ENCODE measurements around the gene AUH.

AUH gene

DNA sequence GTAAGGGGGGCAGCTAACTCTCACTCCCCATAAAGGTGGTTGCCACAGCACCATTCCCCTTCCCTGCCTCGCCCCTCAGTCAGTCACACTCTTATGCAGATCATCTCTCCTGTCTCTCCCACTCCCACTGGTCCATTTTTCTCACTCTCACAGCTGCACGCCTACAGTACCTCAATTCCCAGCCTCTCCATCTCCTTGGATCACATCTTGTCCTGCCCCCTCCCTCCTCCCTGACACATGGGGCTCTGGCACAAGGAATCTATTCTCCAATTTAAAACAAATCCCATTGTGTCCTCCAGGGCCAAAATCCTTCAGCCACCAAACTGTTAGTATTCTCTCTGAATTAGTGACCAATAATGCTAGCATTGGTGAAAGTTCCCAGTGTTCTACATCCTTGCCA, 114.4 kb downstream of the AUH start:
- DNase-seq (ENCODE audit: low read depth, low spot score), result no peak

DNA sequence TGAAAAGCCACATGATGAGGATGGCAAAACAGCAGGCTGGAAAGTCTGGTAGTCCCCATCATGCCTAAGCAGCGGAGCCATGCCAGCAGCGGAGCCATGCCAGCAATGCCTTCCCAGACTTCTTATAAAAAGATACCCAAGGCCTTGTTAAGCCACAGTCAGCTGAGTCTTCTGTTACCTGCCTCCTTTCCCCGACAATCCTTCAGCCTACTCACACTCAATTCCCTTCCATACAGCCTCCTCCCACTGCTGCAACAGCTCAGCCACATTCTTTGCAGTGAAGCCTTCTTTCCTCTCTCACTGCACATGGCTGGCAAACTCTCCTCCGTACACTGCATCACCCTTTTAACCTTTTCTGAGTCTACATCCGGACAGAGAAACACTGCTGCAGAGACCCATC, 114.9 kb downstream of the AUH start:
- DNase-seq (ENCODE audit: low read depth, low spot score), result no peak

DNA sequence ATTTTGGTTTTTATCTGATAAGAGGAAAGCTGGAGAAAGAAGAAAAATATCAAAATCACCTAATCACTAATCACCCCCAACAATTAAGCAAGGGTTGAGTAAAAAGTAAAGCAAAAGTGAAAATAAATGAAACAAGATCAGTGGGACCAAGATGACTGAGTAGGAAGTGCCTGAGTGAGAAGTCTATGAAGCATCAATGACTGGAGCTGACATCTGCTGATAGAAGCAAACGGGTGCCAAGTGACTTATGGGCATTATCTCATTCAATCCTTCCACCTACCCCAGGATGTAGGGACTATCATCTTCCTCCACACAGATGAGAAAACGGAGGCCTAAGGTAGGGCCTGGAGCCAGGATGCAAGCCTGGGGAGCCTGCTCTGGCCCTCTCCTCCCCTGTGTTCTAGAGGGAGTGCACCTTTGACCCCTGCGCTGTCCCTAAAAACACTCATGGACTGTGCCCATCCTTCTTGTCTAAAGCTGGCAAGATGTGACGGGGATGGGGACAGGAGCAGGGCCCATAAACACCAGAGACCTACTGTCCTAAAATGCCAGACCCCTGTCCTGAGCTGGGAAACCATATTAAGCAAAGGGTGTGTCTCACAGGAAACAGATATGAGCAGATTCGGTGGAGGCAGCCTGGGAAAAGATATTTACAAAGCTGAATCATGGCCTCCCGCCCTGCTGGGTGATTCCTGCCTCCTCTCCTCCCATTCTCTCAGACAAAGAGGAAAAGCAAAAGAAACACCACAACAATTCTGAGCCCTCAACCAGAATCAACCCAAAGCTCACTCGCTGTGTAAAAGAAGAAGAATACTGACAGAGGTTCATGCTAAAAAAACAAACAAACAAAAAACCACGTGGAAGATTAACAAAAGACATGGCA, 116.0 kb downstream of the AUH start:
- DNase-seq (ENCODE audit: low read depth, low spot score), result no peak

DNA sequence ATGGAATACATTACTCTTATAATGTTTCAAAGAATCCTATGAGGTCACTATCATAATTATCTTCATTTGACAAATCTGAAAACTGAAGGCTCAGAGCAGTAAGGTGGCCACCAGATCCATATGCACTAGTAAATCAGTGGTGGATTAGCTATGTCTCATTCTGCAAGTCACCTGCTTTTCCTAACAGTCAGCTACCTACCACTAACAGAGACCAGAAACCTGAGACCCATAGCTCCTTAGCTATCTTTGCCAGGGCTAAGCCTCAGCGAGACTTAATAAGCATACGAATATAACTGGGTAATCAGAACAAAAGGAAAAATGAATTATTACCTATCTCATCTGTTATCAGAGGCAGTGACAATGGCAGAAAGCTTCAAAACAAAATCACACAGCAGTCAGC, 118.7 kb downstream of the AUH start:
- no peak for DNase-seq (ENCODE audit: low read depth, low spot score)

DNA sequence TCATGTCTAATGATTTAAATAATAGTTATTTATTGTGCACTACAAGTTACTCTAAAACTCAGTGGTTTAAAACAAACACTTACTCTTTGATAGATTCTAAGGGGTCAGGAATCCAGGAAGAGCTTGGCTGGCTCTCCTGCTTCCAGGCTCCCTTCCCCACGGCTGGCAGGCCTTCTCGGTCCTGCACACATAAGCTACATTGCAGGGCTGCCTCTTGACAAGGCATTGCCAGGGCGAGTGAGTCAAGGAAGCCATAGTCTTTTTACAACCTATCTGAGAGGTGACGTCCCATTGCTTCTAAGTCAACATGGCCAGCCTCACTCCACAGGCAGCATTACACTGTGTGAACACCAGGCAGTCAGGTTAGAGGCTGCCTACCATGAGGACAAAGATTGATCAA, 119.8 kb downstream of the AUH start:
- no peak for DNase-seq (ENCODE audit: low read depth, low spot score)

DNA sequence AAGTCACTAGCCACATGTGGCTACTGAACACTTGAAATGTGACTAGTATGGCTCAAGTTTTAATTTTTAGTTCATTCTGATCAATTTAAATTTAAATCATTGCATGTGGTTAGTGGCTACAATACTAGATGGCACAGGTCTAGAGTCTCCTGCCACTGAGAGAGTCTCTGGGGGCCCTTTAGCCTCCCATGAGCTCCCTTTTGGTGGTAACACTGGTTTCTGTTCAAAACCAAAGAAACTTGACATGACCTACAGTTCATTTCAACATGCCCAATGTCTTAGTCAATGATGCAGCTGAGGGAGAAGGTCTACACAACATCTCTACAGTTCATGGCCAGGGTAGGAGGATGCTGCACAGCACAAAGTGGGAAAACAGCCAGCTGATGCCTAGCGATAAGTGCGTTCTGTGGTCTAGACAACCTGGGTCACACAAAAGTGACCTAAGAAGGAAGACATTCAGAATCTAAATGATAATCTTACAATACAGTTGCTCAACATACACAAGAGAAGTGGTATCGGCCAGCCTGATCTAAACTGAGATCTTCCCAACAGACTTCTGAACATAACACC, 121.0 kb downstream of the AUH start:
- no peak for DNase-seq (ENCODE audit: low read depth, low spot score)

DNA sequence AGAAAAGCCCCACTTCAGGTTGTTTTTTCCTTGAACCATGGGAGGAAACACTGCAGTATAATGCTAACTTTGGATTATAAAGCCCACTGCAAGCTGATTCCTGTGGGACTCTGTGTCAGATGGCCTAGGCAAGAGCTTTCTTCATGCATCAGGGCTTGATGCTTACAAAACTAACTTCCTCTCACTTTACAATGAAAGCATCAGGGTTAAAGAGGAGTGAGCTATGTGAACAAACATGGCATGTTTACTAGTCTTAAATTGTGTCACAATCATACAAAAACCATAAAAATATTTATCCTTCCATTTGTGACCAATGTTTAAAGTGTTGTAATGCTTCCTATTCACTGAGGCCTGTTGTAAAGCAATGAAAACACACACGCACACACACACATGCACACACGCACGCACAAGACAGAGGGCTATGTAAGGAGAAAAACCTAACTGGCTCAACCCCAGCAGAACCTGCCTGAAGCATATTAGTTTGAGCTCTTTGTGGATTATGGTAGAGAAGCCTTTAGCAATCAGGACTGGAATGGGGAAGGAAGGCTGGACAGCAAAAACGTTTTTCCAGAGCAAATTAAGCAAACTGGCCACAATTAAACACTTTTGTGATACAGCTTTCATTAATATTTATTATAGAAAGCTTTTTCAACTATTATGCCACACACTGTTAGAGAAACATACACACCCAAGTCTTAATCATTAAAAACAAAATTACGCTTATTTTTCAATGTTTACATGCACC, 122.2 kb downstream of the AUH start:
- no peak for DNase-seq (ENCODE audit: low read depth, low spot score)

DNA sequence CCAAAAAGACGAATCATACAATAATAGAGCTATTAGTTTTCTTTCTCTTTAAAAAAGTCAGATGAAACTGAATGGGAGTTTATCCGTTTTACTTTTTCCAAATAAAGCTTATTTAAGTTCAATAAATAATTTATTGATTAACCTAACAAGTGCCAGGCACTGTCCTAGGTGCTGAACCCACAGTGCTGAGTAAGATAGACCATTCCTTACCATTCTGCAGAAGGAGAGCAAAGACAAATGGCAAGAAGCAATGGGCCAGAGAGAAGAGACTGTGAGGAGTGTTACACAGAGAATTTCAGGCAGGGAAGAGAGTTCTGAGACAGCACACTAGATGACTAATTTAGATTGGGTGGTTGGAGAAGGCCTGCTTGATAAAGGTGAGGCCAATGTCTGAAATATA, 127.2 kb downstream of the AUH start:
- DNase-seq (ENCODE audit: low read depth, low spot score), result no peak

DNA sequence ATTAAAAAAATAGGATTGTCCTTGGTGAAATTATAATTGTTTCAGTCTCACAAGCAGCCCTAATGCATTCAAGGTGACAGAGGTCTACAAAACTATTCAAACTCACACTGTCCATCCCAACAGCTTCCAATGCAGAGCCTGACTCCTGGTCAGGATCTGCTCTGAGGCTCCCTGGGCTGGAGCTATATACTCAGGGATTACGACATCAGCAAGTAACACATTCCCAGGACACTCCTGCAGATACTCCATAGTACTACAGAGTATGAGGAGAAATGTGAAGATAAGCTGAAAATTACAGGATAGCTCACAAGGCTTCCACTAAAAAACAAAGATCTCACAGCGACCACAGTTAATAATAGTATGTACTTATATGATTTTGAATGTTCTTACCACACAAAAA, 130.1 kb downstream of the AUH start:
- no peak for DNase-seq (ENCODE audit: low read depth, low spot score)

DNA sequence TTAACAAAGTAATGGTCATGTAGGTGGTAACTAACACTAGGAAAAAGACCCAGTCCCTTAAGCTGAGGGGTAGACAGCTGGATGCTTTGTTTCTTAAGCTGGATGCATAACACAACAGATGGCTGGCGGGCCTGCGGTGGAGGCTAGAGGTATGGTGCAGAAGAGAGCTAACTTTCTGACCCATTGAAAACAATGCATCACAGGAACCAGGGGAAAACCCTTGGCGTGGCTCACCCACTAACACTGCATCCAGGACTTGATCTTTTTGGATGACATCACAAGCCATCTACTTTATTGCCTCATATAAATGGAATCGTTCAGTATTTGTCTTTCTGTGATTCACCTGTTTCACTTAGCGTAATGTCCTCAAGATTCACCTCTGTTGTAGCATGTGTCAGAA, 138.7 kb downstream of the AUH start:
- no peak for DNase-seq (ENCODE audit: low read depth, low spot score)

DNA sequence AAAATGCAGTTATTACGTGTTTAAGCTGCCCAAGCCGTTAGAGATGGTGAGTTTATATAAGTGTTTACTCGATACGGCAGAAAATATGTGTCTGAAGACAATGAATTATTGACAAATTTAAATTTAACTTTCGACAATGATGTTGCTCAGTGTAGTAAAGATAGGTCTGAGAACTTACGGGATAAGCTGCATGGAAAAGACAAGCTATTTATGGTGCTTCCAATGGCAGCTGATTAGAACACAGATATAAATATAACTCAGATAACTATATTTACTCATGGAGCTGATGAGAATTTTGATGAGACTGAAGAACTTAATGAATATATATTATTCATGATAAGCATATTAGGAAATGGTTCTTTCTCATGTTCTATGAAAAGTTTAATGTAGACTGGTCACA, 139.3 kb downstream of the AUH start:
- DNase-seq (ENCODE audit: low read depth, low spot score), result no peak

DNA sequence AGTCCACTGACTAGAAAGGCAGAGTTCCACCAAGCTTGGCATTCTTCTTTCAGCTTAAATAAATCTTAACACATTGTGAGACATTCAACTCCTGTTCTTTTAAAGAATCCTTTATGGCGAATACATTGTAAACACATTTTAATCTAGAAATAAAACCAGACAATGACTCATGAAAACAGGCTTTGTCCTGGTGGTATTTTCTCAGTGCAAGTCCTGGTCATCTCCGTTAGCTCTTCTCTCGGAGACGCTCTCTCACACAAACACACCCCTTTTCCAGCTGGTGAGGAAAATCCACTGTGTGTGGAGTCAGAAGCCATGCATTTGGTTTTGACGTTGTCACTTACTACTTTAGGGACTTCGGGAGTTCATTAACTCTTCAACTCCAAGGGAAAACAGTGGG, 140.4 kb downstream of the AUH start:
- DNase-seq (ENCODE audit: low read depth, low spot score), result no peak

DNA sequence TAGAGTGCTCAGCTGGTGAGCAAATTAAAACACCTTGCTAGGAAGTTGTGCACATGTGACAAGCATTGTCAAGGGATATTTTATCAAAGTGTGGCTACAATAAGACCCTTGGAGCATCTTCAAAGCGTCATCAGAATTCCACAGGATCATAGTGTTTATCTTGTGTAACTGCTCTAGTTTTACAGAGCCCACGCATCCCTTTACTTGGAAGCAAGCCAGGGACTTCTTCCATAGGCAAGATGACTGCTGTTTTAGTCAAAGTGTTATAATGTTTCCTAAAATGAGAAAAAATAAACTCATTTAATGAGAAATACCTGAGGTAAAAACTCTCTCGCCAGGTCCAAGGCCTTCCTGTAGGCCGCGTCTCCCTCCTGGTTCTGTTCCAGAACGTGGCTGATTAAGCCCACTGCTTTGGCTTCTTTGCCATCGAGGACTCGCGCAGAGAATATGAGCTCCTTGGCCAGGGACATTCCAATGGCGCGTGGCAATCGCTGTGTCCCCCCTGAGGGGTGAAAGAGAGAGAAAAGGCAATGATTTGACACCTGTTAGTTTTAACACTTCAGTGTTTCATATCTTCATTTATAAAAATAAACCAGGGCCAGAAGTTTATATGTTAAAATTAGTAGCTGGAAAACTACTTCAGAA, 141.1 kb downstream of the AUH start:
- no peak for DNase-seq (ENCODE audit: low read depth, low spot score)

DNA sequence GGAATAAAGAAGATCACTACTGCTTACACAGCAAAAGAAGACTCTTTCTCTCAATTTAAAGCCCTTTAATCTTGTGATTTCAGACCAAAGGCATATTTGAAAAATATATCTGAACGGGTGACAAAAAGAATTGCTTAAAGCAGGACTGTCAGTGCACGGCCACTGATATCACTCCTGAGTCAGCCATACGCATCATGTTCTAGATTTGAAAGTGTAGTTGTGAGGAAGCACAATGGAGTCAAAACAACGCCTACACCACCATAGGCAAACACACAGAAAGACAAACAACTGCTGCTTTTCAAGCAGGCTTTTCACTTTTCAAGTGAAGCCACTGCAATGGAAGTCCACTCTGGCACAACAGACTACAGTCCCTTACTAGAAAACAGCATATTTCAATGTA, 141.7 kb downstream of the AUH start:
- DNase-seq (ENCODE audit: low read depth, low spot score), result no peak

DNA sequence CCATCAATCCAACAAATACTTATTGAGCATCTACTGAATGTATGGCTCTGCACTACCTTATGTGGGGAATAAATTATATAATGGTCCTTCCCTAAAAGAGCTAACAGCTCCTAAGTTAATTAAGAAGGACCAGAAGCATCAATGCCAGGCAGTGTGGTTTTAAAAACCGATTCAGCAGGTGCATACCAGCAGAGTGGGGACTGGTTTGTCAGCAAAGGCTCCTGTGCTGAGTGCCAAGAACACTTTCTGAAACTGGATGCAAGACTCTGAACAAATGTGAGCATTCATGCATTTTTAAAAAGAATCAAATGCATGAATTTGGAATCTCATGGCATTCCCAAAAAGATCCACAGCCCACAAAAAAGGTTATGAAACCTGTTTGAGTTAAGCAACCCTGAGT, 142.2 kb downstream of the AUH start:
- DNase-seq (ENCODE audit: low read depth, low spot score), result no peak

DNA sequence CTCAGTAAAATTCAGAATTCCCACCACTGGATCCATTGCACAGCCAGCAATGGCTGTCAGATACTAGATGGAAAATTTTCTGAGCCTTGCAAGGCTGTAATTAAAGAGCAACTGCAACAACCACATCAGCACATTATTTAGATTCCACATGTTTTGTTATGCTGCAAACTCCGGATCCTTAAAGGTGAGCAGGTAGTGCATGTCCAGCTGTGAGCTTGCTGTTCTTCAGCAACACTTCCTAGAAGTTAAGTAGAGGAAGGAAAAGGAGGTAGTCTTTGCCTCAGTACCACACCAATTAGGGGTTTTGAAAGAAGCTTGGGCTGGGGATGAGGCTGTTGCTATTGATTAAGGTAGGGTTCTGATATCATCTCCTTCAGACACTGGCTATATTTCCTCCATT, 144.3 kb downstream of the AUH start:
- DNase-seq (ENCODE audit: low read depth, low spot score), result no peak

DNA sequence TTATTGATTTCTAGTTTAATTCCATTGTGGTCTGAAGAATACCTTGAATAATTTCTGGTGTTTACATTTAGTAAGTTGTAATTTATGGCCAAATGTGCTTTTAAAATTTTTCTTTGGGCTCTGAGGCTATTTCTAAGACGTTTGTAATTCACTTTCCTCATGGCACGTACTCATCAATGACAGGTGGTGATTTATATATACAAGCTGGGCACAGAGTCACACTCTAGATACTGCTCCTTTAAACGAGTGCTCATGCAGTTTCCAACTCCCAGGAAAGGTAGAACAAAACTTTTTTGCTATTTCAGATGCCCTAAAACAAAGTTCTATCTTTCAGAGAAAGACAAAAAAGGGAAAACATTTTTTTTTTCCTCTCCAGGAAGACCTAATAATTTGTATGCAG, 146.9 kb downstream of the AUH start:
- no peak for DNase-seq (ENCODE audit: low read depth, low spot score)

DNA sequence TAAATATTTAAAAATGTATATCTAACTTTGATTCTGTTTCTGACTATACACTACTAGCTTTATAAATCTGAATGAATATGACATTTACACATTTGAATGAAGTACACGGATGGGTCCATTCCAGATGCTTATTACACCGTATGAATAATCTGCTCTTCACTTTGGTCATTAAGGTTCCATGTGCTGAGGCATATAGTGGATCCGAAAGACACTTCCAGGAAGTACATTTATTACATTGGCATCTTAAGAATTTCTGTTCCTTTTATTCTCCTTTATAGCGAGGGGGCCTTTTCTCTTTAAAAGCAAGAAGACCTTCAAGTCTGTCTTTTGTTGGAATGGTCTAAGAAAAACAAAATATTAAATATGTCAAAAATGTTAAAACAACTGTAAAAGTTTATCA, 147.6 kb downstream of the AUH start:
- no peak for DNase-seq (ENCODE audit: low read depth, low spot score)

DNA sequence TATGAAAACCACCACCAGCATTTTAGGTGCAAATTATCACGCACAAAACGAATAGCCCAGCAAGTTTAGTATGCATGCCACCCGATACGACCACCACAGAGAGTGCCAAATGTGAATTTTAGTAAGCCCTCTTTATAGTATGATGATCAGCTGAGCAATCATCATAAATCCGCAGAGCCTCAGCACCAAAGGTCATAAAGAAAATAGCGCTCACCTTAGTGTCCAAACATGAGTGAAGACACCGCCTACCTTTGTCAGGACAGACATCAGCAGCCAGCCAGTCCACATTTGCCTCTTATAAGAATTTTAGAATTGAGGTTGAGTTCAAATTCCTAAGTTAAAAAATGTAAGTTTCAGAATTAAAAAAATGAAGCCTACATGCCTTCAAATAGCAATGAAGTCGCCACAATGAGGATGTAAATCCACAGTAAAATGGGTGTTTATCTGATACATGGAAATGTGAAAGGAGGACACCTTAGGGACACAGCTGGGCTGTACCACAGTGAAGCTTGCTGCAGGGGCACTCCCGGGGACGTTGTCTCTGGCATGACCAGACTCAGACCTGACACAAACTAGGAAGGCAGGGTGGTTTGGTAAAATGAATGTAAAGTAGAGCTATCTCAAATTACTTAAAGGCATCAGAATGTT, 149.0 kb downstream of the AUH start:
- DNase-seq (ENCODE audit: low read depth, low spot score), result no peak

DNA sequence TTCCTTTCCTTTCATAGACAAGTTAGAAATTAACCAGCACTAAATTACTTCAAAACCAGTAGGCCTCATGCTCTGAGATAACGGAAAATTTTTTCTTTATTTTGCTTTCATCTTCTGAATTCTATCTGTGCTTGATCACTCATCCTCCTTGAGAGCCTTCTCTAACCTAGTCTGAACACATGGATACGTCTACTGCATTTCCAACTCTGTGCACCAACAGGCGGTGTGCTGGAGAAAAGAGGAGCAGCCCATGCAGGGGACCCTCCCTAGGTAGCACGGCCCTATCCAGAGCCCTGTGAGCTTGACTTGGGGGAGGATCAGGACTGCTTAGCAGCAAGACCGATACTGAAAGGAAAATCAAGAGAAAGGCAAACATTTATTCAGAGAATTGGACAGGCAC, 149.8 kb downstream of the AUH start:
- DNase-seq (ENCODE audit: low read depth, low spot score), result no peak

DNA sequence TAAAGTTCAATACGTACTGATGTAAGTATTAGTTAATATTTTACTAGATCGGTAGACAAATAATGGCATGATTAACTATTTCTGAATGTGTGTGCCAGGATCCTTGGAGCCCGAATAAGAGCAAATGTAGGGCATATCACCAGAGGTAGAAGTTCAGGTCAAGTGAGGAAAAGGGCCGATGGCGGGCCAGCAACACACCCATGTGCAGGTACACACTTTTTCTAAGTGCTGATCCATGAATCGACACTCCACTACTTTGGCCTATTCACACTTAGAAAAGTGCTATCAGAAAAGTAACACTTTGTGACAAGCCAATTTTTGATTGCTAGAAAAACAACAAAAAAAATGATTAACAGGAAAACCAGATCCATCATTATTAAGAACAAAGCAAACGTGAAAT, 150.3 kb downstream of the AUH start:
- no peak for DNase-seq (ENCODE audit: low read depth, low spot score)

DNA sequence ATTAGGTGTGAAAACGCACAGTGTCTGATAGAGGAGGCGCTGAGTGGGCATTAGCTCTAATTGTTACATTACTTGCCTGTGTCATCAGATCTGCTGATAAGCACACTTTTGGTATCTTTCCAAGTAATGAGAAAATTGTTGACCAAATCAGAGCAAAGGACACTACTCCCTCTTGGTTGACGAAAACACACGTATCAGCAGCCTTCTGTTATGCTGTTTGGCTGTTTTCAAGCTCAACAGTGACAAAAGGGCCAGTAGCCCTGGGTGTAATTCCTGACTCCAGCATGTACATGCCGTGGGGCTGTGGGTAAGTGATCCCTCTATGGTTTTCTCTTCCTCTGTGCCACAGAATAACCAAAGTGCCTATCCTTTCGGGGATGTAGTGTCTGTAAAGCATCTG, 151.4 kb downstream of the AUH start:
- DNase-seq (ENCODE audit: low read depth, low spot score), result no peak

All from activated naive CD8-positive, alpha-beta T cell treated with anti-CD3 and anti-CD28 coated beads, Interleukin-2, amount 50 U/mL, for 16 hours (primary cell).